Stimulated activated CD4-positive, alpha-beta T cell treated with anti-CD3 and anti-CD28 coated beads, Interleukin-15, amount 100 ng/mL, for 24 hours (primary cell): ENCODE data around the gene PSTPIP1.
A peak's percentile ranks its signal among the peaks of the same experiment; 100 is the strongest.

Source experiments
- DNase-seq: peaks from one replicate; pipeline ENCODE4 v3.0.0-alpha.2; 2020

Gene PSTPIP1

DNA sequence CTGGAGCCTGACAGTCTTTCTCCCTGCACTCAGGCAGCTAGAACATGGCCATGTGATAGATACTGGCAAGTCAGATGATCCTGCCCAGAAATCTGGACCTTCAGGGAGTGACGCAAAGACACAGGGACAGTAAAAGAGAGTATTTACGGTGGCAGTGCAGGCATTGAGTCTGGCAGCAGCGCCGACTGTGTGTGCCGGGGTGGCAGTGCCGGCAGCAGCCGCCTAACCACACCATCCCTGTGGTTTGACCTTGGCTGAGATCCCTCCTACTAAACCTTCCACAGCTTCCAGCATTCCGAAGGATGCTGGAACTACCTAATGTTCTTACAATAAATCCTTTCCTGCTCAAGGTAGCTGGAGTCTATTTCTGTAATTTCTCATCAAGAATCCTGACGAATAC is 80.6 kb downstream of the PSTPIP1 start:
- no peak for DNase-seq

DNA sequence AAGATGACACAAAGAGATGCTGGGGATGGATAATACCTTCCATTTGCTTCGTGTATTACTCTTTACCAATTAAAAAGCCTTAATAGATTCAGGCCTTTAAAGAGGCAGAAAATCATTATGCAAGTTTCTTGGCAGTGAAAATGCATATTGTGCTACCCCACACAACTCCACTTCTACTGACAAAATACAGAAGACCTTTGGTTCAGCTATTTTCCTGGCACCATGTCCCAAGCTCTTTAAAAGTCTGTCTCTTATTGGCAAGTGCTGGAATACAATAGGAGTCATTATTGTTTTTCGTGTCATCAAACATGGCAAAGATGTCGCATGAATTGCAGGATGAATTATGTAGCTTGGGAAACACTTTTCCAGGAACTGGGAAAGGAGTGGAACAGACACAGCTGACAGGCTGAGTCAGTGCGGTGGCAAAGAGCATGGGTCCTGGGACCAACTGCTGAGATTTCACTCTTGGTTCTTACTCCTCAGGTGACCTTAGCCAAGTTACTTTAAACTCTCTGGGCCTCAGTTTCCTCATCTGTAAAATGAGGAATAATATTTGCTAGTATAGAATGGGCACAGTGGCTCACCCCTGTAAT is 81.5 kb downstream of the PSTPIP1 start:
- DNase-seq = no peak

DNA sequence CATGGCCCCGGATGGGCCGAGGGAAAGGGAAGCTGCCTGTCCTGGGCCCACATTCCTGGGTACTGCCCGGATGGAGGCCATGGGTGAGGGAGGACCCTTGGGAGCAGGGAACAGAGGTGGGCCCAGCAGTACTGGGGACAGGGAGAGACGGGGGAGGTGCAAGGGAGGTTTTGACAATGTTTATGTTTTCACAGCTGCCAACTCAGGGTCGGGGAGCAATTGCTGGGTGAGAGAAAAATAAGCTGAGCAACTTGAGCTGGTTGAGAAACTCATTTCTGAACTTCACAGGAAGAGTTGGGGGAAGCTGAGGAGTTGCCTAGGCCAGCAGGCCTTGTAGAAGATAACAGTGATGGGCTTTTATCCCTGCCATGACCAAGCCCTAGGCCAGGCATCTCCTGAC is 87.0 kb downstream of the PSTPIP1 start:
- no peak for DNase-seq

DNA sequence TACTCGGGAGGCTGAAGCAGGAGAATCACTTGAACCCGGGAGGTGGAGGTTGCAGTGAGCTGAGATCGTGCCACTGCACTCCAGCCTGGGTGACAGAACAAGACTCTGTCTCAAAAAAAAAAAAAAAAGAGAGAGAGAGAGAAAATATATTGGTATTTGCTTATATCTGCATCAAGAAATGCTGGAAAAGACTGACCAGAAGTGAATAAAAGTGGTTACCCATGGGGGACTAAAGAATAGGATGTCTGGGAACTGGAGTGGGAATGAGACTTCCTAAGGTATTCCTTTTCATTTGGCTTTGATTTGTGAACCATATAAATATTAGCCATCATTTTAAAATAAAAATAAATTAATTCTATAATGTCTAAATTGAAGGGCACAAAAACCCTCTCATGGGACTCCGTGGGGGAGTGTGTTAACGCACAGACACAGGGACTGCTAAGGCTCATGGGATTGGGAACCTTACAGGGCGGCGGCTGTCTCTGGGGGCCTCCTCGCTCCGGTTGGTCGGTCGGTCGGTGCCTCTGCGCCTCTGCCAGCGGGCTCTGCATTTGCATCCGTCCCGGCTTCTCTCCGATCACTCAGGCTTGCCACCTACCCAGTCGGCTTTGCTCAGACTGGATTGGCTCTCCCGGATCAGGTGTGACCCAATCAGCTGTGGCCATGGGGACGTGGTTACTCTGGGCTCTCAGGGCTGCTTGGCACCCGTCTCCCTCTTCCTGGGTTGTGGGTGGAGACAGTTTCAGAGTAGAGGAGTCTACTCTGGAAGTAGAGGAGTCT is 88.6 kb downstream of the PSTPIP1 start:
- peak; percentile 75 for DNase-seq

DNA sequence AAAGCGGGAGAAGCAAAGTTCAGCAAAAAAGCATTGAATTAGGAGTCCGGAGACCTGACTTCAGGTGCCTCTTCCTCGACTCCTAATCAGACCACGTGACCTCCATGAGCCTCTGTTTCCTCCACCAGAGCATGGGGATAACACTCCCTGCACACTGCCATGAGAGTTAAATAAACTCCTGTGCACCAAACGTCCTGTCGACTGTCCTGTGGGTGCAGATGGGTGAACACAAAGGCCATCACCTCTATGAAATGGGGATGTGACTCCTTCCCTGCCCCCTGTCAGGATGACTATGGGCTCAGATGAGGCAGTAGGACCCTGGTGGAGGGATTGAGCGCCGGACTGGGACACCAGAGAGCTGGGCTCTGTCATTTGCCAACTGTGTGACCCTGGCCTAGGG is 89.5 kb downstream of the PSTPIP1 start:
- DNase-seq = no peak

DNA sequence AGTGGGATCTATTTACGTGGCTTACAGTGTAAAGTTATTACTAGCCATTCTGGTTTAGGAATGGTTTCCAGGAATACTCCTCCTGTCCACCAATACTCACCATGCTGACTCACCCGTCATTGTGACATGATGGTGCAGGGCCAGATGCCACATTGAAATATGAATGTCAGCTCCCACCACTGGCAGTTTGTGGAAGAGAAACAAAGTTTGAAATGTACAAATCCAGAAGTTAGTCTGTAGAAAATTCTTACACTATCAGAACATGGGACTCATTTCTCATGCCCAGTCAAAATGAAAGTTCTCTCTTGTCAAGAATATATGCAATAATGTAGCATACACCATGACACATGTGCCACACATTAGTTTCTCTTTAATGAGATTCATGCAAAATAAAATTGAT is 90.4 kb downstream of the PSTPIP1 start:
- DNase-seq = no peak
